Hematopoietic multipotent progenitor cell treated with erythropoietin and hydrocortisone succinate and interleukin-3 and kit ligand, for 15 days (in vitro differentiated cells): ENCODE measurements around the gene DIP2C.

Experiments
- DNase-seq: peaks from one replicate; pipeline ENCODE4 v3.0.0-alpha.2; 2015; ENCODE audit warnings: low spot score

The DIP2C gene

GRCh38 chr10:625751-626711 is 63.4 kb downstream of the DIP2C start:
- DNase-seq: no peak

DNA sequence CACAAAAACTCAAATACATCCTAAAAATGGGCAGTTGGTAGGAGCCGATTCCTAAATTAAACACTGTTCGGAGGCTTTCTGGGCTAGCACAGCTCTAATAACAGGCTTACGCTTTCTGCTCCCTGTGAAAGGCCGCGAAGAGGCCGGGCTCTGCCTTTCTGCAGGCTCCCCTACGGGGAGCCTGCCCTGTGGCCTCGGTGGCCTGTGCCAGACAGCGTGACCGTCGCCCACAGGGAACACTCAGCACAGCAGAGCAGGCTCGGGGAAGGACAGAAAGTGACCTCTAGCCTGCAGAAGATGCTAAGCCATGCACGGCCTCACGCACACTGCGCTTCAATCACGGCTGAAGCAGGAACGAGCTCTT is 64.2 kb downstream of the DIP2C start:
- DNase-seq: no peak

DNA sequence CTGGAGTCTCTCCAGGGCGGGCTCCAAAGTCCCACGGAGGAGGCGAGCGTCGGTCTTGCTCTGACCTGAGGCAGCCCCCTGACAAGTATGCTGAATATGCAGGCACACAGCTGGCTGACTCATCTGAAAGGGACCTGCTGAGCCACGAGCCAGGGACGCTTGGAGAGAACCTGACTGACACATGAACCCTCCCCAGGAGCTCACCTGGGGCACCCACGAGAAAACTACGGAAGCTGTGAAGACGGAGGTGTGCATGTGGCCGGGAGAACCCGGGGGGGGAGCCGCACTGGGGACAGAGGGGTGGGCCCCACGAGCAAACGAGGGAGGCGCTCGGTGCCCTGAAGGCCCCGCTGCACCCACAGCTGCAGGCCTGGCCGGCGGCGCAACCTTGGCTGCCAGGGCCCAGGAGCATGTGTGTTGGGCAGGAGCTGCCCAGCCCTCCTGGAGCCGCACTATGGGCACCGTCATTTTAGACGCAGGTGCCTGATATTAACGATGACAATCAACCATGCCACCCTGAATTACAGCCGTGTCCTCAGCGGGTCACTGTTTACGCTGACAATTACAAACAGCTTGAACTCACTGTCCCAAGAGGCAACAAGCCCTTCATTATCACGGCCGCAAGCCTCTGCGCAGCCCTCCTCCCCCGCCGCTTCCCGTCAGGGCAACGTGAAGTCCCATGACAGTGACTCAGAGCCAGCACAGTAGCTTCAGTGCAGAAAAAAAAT is 64.7 kb downstream of the DIP2C start:
- DNase-seq: no peak

DNA sequence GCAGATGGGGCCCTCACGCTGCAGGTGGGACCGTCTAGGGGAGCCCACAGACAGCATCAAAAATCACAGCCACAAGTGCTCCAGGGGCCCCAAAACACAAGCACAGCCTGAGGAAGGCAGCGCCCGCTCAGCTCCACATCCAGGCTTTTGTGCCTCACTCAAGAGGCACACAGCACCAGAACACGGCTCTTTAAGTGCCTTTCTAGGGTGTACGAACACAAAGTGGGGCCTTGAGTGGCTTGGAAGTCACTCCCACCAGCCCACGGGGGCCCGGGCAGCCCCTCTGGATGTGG is 65.2 kb downstream of the DIP2C start:
- DNase-seq: no peak

DNA sequence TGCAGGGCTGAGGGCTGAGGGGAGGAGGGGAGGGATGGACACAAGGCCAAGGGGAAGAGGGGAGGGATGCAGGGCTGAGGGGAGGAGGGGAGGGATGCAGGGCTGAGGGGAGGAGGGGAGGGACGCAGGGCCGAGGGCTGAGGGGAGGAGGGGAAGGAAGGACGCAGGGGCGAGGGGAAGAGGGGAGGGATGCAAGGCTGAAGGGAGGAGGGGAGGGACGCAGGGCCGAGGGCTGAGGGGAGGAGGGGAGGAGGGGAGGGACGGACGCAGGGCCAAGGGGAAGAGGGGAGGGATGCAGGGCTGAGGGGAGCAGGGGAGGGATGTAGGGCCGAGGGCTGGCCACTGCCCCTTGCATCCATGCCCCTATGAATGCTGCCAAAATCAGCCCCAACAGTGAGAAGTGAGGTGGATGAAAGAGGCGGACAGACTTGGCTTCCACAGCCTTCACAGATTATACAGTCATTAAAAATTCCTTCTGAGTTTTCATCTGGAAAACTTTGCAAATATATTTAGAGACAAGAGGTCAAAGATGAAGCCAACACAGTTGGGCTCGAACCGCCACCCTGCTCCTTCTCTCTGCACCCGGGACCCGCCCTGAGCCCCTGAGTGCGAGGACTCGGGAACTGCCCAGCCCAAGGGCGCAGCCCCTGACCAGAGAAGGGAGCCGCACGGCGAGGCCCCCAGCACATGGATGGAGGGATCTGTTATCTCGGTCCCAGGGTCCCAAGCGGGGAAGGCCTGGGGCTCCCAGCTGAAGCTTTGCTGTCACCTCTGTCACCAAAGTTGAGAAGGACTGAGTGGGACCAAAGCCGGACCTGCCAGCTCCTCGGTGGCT is 65.8 kb downstream of the DIP2C start:
- no peak for DNase-seq

DNA sequence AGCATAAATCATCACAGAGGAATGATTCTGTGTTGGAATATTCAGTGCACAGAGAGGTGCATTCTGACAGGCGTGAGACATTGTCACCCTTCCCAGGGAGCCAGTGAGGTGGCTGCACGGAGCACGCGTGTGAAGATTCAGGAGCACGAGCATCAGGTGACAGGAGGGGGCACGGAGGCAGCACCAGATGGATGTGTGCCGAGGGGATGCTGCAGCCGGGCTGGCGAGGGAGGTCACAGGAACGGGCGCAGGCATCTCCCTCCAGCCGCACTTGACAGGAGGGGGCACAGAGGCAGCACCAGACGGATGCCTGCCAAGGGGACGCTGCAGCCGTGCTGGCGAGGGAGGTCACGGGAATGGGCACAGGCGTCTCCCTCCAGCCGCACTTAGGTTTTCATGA is 66.5 kb downstream of the DIP2C start:
- no peak for DNase-seq

DNA sequence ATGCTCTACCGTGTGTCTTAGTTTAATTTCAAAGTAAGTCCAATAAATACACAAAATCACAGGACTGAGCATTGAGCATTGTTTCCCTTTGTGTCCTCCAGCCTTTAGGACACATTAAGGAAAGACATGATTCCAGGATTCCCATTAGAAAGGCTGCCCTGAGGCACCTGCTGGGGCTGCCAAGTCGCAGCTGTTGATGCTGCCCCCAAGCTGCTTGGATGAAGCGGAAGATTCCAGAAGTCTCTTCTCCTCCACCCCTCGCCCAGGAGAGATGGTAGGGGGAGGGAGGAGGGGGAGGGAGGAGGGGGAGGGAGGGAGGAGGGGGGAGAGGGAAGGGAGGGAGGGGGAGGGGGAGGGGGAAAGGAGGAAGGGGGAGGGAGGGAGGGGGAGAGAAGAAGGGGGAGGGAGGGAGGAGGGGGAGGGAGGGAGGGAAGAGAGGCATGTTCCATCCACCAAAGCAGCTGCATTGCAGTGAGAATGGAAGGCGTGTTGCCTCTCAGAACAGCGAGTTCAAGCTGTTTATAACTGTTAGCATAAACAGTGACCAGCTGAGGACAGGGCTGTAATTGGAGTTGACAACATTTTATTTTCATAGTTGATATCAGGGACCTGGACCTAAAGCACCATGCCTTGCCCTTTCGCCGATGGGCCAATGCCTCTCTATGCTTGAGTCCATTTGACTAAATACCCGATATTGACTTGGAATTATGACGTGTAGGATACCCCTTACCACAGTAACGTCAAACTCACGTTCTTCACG is 67.3 kb downstream of the DIP2C start:
- DNase-seq: no peak

DNA sequence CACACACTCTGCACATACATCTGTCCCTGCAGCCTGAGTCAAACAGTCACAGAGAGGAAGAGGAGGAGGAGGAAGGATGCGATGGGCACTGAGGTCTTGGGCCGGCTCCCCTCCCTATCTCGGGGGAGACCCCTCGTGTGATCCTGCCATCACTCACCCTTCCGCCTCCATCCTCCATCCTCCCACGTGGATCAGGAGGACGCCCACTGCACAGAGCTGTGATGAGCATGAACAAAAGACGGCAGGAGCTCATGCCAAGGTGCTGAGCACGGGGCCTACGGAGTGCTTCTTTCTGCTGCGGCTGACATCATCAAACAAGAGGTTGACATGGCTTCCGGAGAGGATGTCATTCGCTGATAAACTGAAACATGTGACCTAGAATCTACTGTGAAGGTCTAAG is 68.0 kb downstream of the DIP2C start:
- DNase-seq: no peak

DNA sequence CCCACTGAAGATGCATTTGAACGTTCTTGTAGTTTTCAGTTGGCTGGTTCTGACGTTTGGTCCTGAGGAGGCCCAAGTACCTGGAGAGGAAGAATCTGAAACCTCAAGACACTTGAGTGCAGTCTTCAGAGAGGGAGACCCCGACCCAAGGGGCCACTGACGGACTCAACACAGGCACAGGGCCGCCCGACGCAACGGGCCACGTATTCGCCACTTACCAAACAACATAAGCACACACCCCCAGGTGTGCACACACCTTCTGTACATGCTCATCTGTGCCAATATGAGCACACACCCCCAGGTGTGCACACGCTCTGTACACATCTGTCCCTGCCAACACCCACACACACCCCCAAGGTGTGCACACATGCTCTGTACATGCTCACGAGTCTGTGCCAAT is 68.5 kb downstream of the DIP2C start:
- DNase-seq: no peak

DNA sequence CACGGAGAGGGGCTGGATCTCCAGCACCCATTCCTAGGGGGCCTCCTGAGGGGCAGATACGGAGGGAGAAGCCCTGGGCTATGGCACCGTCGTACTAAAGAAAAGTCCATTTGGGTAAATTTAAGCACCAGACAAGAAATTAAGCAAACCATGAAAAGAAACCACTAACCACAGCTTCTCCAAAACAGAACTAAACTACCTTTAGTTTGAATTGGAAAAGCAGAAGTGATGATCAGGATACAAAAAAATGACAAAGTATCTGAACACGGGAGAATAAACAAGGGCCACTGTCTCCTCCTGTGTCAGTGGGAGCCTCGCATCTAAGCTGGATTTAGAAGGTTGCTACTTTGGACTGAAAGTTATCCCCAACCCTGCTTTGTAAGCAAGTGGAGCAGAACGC is 69.1 kb downstream of the DIP2C start:
- no peak for DNase-seq

DNA sequence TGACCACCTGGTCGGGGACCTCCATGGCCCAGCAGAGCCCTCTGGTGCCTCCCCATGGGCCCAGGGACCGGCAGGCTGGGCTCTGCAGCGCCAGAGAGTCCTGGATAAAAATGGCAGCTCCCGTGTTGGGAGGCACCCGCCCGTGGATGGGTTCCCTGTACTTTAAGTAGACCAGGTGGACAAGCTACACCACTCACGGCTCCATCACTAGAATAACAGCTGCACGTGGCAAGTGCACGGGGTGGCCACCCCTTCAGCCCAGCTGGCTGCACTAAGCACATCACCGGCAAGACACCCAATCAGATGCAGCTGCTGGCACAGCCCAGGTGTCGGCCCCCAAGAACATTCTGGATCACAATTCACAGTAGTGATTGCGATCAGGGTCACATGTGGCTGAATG is 69.8 kb downstream of the DIP2C start:
- no peak for DNase-seq

GRCh38 chr10:618229-618989 is 71.1 kb downstream of the DIP2C start:
- DNase-seq: no peak

DNA sequence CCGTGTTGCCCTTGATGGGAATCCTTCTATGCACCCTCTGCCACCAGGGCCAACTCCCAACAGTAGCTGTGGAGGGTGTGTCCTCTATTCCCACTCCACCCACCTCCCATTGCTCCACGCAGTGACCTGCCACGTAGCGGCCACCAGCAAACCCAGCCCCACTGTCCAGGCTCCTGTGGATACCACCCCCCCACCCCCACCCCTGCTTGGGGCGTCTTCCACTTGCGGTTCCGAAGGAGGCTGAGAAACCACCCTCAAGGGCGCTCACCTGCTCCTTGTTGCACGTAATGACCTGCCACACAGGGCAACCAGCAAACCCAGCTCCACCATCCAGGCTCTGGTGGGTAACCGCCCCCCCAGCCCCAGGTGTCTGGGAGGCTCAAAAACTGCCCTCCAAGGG is 72.0 kb downstream of the DIP2C start:
- DNase-seq: no peak

GRCh38 chr10:615583-616152 is 73.8 kb downstream of the DIP2C start:
- no peak for DNase-seq

GRCh38 chr10:614790-615582 is 74.5 kb downstream of the DIP2C start:
- no peak for DNase-seq

- DNase-seq: no peak
These were observed 75.2 kb downstream of the DIP2C start for GRCh38 chr10:614139-614711.

DNA sequence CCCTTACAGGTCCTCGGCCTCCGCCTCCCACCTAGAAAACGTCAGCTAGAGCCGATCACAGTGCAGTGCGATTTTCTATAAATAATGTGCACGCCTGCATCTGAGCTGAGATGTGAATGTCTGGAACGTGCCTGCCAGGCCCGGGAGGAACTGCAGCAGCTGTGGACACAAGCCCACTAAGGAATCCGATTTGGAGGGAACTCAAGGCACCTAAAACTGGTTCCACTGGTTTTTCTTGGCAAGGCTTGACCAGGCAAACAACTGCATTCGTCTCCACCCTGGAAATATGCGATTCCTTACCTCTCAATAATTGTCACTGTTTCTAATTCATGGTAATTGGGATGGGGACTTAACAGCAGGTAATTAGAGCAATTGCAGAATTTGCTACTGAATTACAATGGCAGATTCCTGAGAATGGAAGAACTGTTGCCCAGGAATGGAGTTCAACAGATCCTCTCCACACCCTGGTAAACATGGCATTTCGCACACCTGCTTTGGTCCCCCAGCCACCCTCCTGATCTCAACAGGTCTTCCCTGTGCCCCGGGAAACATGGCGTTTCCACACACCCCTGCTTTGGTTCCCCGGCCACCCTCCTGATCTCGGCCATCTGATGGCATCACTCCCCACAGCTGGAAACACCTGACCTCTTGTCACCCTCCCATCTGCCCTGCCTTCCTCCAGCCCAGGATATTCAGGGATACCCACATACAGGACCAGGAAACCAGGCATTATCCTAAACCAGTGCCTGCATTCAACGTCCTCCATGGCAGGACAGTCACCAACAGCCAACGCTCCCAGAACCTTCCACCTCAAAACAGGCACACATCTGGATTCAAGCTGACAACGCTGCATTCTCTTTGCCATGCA is 76.0 kb downstream of the DIP2C start:
- DNase-seq: no peak

DNA sequence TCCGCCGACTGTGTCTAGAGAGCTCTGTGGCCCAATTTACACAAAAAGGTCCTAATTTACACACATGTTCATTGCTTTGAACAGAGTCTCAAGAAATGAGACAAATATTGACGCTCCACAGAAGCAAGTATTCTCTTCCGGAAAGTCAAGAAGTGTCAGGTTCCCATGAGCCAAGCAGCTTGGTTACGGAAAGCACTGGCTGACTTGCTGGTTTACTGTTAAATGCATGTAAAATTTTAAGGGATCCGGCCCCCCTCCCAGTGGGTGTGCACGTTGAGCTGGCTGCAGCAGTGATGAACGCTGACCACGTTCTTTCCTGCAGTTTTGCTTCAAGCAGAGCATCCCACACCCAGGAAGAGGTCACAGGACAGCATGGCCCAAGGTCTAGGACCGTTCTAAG is 76.8 kb downstream of the DIP2C start:
- DNase-seq: no peak
